H1 (cell line): ENCODE measurements around the gene MARK3.

ENCODE experiments used
- CHD1 ChIP-seq: IDR thresholded peaks from 2 replicates; pipeline ENCODE4 v1.6.1; 2012; ENCODE audit warnings: low read depth, low read length, improper control_type of control experiment
- CTCF ChIP-seq, 3 experiments: IDR thresholded peaks; 1 replicate in 2 of 3; 2 replicates in 1 of 3; pipeline versions ENCODE4 v1.5.1 to v1.6.1; 2011; ENCODE audit warnings: low read length in 3 of 3, mild to moderate bottlenecking in 3 of 3, inconsistent platforms in 2 of 3, low read depth in 1 of 3, moderate library complexity in 1 of 3; ENCODE audit not compliant: insufficient read depth in 1 of 3; ENCODE audit errors: control extremely low read depth in 1 of 3
- GTF2F1 ChIP-seq: IDR thresholded peaks from 2 replicates; pipeline ENCODE4 v1.6.1; 2012; ENCODE audit warnings: low read depth, low read length, improper control_type of control experiment, borderline replicate concordance
- PHF8 ChIP-seq: fragments of 200-600 bp; sonication (generic); conservative IDR thresholded peaks from 2 replicates; pipeline ENCODE4 v1.7.1; 2012; ENCODE audit warnings: low read depth, mild to moderate bottlenecking, inconsistent platforms, low read length, moderate library complexity
- POLR2AphosphoS5 ChIP-seq: IDR thresholded peaks from 2 replicates; pipeline ENCODE4 v1.6.1; 2011; ENCODE audit warnings: low read depth, low read length

DNA sequence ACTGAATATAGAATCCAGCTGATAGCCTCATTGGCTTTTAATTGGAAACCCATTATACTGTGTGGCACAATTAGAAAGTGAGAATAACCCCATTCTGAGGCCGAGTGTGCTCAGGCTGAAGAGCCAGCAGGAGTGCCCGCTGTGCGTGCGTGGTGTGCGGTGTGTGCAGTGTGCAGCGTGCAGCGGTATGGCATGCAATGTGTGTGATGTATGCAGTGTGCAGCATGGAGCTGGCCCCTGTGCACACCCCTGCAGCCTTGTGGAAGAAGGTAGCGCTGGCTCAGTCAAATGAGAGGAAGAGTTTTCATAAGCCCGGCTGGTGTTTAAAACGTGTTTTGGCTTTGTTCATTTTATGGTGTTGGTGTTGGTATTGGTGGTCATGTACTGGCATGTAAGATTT, 114.5 kb downstream of the MARK3 start:
- TF ChIP-seq POLR2AphosphoS5 (no peak), CHD1 (no peak), CTCF (IDR thresholded peaks at IDR 0.05; ENCODE audit: control extremely low read depth in 1 of 3, insufficient read depth in 1 of 3, low read depth in 1 of 3, low read length in 3 of 3) (no peak), PHF8 (no peak), GTF2F1 (no peak)
